Mucosa of descending colon (tissue), 3 donors: Measurements from ENCODE around the gene SUMO1. TPM values are rescaled to one million over a fixed set of nuclear protein-coding genes. Genes with fewer than 3 reads are reported as not detected.
A peak's percentile ranks its signal among the peaks of the same experiment; 100 is the strongest.
"Not testable (repeated sequence)": the region's sequence is repeated elsewhere in the genome, so short reads cannot be mapped to it uniquely, and the experiment has no call there.

Experiments
- ATAC-seq: fragments of 200-7000 bp; cut with Tn5 transposase; one replicate; pipeline ENCODE4 v1.9.1; 2020; ENCODE audit warnings: mild to moderate bottlenecking, moderate library complexity
- DNase-seq, 3 donors: peaks; one replicate each; pipeline ENCODE4 v3.0.0-alpha.2; 2020
- H3K36me3 ChIP-seq: fragments of 200-600 bp; one replicate; pipeline ENCODE4 v1.8.0; 2021; ENCODE audit warnings: low read depth, mild to moderate bottlenecking
- H3K4me1 ChIP-seq: fragments of 200-600 bp; one replicate; pipeline ENCODE4 v1.8.0; 2021; ENCODE audit warnings: low read depth, mild to moderate bottlenecking
- H3K4me3 ChIP-seq: fragments of 200-600 bp; one replicate; pipeline ENCODE4 v1.8.0; 2021; ENCODE audit warnings: mild to moderate bottlenecking
- H3K9me3 ChIP-seq: fragments of 200-600 bp; one replicate; pipeline ENCODE4 v1.8.0; 2021; ENCODE audit warnings: mild to moderate bottlenecking
- intact Hi-C, 2 donors: fragments of 100-400 bp; cut with DNase I in 1 of 2; cut with micrococcal nuclease in 1 of 2; formaldehyde crosslinking; loops; one replicate each; pipeline versions ENCODE4 v1.11.0 to v1.11.1; 2022; cut with DNase I, micrococcal nuclease
- total RNA-seq, 3 donors: library from RNA; stranded (reverse); fragmentation: NEBNext Ultra II Directional in 2 of 3; extraction: Animal tissue kit (Norgen Biotek cat#: 25700) in 2 of 3; gene quantifications; one replicate each; pipeline versions ENCODE4 v1.2.1 to v1.2.4, GENCODE V29; 2021 to 2023
- TF ChIP-seq, protein P1 (sequence below): fragments of 200-600 bp; IDR thresholded peaks from one replicate; pipeline ENCODE4 v1.8.0; 2022; ENCODE audit warnings: antibody characterized with exemption, mild to moderate bottlenecking
- donor health status: DM: no; HTN: no; CAD: no; lungs with moderate emphysema.
- donor health status: DM: no; HTN: no; CAD: no.
- donor health status: DM: no; HTN: yes; CAD: no.

The SUMO1 gene
- total RNA-seq, 3 donors from 2014 or later = 75.5 to 81.4 (median 77.6) TPM

DNA sequence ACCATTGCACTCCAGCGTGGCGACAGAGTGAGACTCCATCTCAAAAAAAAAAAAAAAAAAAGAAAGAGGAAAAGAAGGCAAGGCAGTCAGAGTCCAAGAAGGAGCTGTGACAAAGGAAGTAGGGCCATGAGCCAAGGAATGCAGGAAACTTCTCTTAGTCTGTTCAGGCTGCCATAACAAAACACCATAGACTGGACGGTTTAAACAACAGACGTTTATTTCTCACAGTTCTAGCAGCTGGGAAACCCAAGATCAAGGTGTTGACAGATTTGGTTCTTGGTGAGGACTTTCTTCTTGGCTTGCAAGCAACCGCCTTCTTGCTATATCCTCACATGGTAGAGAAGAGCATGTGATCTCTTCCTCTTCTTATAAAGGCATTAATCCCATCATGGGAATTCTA lies 13.1 kb upstream of the SUMO1 start:
- DNase-seq (no peak), ATAC-seq (no peak)
- TF ChIP-seq, protein P1, sequence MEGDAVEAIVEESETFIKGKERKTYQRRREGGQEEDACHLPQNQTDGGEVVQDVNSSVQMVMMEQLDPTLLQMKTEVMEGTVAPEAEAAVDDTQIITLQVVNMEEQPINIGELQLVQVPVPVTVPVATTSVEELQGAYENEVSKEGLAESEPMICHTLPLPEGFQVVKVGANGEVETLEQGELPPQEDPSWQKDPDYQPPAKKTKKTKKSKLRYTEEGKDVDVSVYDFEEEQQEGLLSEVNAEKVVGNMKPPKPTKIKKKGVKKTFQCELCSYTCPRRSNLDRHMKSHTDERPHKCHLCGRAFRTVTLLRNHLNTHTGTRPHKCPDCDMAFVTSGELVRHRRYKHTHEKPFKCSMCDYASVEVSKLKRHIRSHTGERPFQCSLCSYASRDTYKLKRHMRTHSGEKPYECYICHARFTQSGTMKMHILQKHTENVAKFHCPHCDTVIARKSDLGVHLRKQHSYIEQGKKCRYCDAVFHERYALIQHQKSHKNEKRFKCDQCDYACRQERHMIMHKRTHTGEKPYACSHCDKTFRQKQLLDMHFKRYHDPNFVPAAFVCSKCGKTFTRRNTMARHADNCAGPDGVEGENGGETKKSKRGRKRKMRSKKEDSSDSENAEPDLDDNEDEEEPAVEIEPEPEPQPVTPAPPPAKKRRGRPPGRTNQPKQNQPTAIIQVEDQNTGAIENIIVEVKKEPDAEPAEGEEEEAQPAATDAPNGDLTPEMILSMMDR = no peak
- H3K36me3 ChIP-seq = no peaks in the 10 kb centered on the region
- H3K4me1 ChIP-seq = no peaks in the 10 kb centered on the region
- H3K9me3 ChIP-seq = no peaks in the 10 kb centered on the region
- no peak overlapping the region for H3K4me3 ChIP-seq
- intact Hi-C loops = no loop called here

DNA sequence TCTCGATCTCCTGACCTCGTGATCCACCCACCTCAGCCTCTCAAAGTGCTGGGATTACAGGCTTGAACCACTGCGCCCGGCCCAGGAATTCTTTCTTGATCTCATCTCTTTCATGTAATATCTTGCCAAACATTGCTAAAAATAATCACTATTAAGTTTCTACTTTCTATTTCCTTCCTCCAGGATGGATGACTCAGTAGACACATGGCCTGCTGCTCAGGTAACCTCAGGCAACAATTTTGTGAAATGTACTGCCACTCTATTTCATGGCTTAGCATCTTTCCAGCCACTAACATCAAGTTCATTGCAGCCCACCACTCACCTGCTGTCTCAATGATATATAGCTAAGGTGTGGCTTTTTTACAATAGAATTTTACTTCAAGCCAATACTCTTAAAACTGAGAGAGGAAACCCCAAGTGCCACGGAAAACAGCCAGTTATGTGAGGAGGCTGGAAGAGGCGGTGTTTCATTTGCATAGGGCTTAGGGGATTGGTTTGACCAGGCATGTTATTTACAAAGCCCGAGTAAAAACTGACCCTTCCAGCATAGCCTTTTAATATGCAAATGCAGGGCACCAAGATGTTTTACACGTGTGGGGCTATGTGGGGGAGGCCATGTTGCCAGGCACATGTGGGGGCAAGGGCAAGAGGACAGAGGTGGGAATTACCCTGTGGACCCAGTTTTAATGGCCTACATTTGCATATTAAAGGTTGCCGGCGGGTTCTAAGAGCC lies 11.3 kb upstream of the SUMO1 start:
- intact Hi-C loops = no loop called here
- Histone ChIP-seq H3K36me3 (no peaks in the 10 kb centered on the region), H3K4me1 (no peaks in the 10 kb centered on the region), H3K4me3 (no peak overlapping the region), H3K9me3 (no peaks in the 10 kb centered on the region)
- DNase-seq (no peak), ATAC-seq (no peak)
- TF ChIP-seq, protein P1 = no peak

DNA sequence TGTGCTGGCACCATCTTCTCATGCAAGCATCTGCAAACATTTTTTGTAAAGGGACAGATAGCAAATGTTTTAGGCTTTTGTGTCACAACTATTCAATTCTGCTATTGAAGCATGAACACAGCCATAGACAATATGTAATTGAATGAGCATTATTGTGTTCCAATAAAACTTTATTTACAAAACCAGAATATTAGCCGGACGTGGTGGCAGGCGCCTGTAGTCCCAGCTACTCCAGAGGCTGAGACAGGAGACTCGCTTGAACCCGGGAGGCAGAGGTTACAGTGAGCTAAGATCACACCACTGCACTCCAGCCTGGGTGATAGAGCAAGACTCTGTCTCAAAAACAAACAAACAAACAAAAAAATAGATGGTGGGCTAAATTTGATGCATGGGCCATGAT lies 9.3 kb upstream of the SUMO1 start:
- DNase-seq, H3K36me3 ChIP-seq, intact Hi-C loops, H3K9me3 ChIP-seq, H3K4me1 ChIP-seq, H3K4me3 ChIP-seq, ATAC-seq: not testable (repeated sequence)

DNA sequence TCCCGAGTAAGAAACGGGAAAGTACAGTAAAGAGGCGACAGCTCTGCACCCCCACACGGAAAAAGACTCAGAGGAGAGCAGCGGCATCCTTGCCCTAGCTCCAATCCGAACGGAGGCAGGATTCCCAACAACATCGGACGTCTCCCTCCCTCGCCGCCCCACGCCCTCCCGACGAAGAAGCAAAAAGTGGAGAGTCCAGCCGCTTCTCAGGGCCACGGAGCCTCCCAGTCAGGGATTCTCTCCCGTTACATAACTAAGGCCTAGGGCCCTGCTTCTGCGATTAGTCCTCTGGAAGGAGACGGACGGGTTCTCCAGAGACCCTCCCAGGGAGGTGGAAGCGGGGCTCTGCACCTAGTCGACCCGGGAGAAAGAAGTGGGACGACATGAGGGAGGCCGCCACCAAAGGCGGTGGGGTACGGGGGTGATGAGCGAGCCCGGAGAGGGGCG lies 587 bp downstream of the SUMO1 start:
- intact Hi-C loops = no loop called here
- ATAC-seq = peak; percentile 62

DNA sequence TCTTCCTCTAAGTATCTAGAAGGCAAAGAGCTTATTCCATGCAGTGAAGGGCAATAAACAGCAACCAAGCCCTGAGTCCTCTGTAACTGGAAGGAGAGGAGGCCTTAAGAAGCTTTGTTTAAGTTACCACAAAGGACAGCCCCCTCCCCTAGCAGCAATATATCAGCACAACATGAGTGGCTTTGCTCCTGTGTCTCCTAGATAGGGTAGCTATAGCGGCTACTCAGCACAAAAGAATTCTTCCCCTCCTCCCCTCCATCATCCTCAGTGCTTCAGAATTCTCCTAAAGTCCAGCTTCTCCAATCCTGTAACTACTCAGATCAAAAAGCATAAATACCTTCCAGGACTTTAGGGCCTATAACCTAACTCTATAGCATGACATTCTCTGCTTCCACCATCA lies 16.5 kb downstream of the SUMO1 start:
- TF ChIP-seq, protein P1 = no peak
- no peak for ATAC-seq
- intact Hi-C loops = no loop called here

More for the DNA sequence above, 587 bp downstream of the SUMO1 start:
- no peaks in the 10 kb centered on the region for H3K36me3 ChIP-seq
- TF ChIP-seq, protein P1 = no peak
- H3K4me1 ChIP-seq = peaks cover 10% of the 10 kb centered on the region
- peak overlapping the region; percentile 90 for H3K4me3 ChIP-seq
- H3K9me3 ChIP-seq = no peaks in the 10 kb centered on the region
- DNase-seq = peak in 1 of 3 donors; percentile 28

DNA sequence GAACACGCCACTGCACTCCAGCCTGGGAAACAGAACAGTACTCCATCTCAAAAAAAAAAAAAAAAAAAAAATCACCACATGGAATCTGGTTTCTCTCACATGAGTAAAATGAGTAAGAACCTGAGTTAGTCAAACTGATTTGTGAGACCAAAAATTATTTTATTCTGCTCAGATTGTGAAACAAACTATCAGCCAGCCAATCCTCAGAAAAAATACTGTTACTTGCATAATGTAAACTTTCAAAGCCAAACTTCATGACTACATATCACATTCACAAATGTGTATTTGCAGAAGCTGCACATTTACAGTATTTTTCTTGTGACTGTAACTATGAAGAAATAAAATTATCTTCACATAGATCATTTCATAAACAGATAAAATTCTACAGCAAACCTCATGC lies 23.2 kb downstream of the SUMO1 start:
- no peaks in the 10 kb centered on the region for H3K9me3 ChIP-seq
- TF ChIP-seq, protein P1 = no peak
- intact Hi-C loops = no loop called here
- no peak overlapping the region for H3K4me3 ChIP-seq
- DNase-seq = no peak
- no peaks in the 10 kb centered on the region for H3K4me1 ChIP-seq
- H3K36me3 ChIP-seq = no peaks in the 10 kb centered on the region
- ATAC-seq = no peak

More for the DNA sequence above, 16.5 kb downstream of the SUMO1 start:
- H3K4me1 ChIP-seq = no peaks in the 10 kb centered on the region
- H3K9me3 ChIP-seq = no peaks in the 10 kb centered on the region
- no peak overlapping the region for H3K4me3 ChIP-seq
- DNase-seq = no peak
- no peaks in the 10 kb centered on the region for H3K36me3 ChIP-seq
